Heart left ventricle (tissue), 13 donors: Measurements from ENCODE around the gene RNU1-2.
"Not testable (repeated sequence)": the region's sequence is repeated elsewhere in the genome, so short reads cannot be mapped to it uniquely, and the experiment has no call there.

Source experiments
- POLR2A ChIP-seq, 2 donors: fragments of 450-650 bp; IDR thresholded peaks; one replicate each; pipeline ENCODE4 v1.6.1; 2017; ENCODE audit warnings: antibody characterized with exemption in 2 of 2, mild to moderate bottlenecking in 2 of 2, moderate library complexity in 2 of 2
- TF ChIP-seq, protein P1 (sequence below), 12 donors: fragments of 200-600 bp; sonication (generic) in 4 of 12; IDR thresholded peaks; one replicate each; pipeline versions ENCODE4 v1.5.0 to v1.8.0; 2018 to 2022; ENCODE audit warnings: antibody characterized with exemption in 12 of 12, mild to moderate bottlenecking in 5 of 12
- donor health status: ischemic (EF 13 %, LVEDD 7.1; RV severe dilation, severe dysfunction).
- donor health status: DM: no; HTN: yes; CAD: no.
- donor health status: DM: no; HTN: no; CAD: no.
- donor health status: ischemic (EF 25% LVEDD 6.9; RV normal size, moderate dysfunction).
- donor health status: ischemic (EF 25% LVEDD 5.7; RV mildly dilated, moderate dysfunction).
- donor health status: ischemic (EF 35%, LVEDD 5.7; RV mildly dilated, moderate dysfunction).
- donor health status: nonischemic (EF 11% LVEDD 7.7; RV severe dilation, severe dysfunction).
- donor health status: DM: yes; HTN: yes; CAD: no.
- donor health status: PGD.
- donor health status: ischemic (EF 29% LVEDD 5.4; RV normal size, mild dysfunction).
- donor health status: nonischemic (EF 23%, LVEDD 6.1; RV moderate dilation, normal function).

GRCh38 chr1:16911851-16912721 is 16.3 kb downstream of the RNU1-2 start:
- TF ChIP-seq, protein P1, sequence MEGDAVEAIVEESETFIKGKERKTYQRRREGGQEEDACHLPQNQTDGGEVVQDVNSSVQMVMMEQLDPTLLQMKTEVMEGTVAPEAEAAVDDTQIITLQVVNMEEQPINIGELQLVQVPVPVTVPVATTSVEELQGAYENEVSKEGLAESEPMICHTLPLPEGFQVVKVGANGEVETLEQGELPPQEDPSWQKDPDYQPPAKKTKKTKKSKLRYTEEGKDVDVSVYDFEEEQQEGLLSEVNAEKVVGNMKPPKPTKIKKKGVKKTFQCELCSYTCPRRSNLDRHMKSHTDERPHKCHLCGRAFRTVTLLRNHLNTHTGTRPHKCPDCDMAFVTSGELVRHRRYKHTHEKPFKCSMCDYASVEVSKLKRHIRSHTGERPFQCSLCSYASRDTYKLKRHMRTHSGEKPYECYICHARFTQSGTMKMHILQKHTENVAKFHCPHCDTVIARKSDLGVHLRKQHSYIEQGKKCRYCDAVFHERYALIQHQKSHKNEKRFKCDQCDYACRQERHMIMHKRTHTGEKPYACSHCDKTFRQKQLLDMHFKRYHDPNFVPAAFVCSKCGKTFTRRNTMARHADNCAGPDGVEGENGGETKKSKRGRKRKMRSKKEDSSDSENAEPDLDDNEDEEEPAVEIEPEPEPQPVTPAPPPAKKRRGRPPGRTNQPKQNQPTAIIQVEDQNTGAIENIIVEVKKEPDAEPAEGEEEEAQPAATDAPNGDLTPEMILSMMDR (IDR thresholded peaks at IDR 0.05): peak in 2 of 12 donors; percentile 13 to 16
- TF ChIP-seq POLR2A (IDR thresholded peaks at IDR 0.05): not testable (repeated sequence)
